SIG-M5 treated with dmso at 0.1 percent for 504 hours (cell line): ENCODE measurements around the gene TADA1.
A peak's percentile ranks its signal among the peaks of the same experiment; 100 is the strongest.
"Not testable (repeated sequence)": the region's sequence is repeated elsewhere in the genome, so short reads cannot be mapped to it uniquely, and the experiment has no call there.

Source experiments
- DNase-seq: peaks from one replicate; lab custom pipeline; 2025; ENCODE audit not compliant: unreplicated experiment; lab: John Stamatoyannopoulos, UW

The TADA1 gene

DNA sequence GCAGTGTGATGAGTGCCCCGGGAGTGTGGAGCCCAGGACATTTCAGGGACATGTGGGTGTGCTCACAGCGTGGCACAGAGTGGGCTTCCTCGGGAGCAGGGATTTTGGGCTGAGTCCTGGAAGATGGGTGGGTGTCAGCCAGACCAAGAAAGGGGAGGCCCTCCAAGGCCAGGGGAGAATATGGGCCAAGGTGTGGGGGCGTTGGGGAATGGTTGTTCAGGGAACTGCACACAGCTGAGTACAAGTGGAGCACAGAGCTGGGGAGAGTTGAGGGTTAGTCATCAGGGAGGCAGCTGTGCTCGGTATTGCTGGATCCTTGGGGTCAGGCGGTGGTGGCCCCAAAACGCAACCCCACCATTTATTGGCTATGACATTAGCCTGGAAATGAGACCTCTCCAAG, 31.3 kb downstream of the TADA1 start:
- no peak for DNase-seq

DNA sequence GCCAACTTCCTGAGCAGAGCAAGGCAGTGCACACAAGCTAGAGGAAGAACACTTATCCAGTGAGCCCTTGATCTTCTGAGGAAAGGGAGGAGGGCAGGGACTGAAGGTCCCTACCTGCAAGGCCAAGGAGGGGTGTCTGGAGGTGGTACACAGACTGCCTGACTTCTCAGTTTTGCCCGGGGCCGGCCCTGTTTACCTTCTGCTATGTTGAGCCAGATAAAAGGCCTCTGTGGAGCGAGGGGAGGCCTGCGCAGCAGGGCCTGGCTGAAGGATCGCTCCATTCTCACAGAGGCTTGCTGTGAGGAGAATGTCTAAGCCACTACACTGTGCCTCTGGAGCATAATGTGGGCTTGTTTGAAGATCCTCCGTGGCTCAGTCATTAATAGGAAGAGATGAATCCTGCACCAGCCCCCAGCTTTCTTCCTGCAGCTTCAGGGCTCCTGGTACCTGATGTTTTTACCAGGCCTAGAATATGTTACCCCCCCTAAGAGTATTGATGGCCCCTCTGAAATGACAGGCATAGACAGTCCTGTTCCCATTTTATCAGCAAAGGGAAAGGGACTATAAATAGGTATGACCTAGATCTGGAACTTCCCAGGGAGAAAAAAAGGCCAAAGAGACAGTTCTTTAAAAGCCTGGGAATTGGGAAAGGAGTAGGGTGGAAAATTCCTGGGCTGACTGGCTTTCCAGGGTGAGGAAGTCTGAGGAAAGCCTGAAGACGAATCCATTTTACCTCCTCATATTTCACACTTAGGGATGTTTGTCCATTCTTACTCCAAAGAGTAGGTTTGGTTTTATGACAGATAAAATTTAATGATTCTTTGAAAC, 32.1 kb downstream of the TADA1 start:
- no peak for DNase-seq

DNA sequence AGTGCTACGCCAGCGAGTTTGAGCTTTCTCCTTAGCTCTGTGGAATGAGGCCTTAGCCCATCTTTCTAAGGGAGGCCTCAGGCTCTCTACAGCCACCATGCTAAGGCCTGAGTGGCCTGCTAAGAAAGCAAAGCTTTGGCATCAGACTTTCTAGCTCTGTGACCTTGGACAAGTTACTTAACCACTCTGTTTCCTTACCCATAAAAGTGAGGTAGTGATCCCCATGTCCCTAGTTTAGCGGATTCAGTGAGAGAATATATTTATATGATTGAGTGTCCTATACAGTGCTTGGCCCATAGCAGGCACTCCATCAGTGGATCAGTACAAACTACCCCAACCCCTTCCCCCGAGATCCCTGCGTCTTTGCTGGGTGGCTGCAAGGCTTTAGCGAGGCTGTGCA, 32.7 kb downstream of the TADA1 start:
- no peak for DNase-seq

DNA sequence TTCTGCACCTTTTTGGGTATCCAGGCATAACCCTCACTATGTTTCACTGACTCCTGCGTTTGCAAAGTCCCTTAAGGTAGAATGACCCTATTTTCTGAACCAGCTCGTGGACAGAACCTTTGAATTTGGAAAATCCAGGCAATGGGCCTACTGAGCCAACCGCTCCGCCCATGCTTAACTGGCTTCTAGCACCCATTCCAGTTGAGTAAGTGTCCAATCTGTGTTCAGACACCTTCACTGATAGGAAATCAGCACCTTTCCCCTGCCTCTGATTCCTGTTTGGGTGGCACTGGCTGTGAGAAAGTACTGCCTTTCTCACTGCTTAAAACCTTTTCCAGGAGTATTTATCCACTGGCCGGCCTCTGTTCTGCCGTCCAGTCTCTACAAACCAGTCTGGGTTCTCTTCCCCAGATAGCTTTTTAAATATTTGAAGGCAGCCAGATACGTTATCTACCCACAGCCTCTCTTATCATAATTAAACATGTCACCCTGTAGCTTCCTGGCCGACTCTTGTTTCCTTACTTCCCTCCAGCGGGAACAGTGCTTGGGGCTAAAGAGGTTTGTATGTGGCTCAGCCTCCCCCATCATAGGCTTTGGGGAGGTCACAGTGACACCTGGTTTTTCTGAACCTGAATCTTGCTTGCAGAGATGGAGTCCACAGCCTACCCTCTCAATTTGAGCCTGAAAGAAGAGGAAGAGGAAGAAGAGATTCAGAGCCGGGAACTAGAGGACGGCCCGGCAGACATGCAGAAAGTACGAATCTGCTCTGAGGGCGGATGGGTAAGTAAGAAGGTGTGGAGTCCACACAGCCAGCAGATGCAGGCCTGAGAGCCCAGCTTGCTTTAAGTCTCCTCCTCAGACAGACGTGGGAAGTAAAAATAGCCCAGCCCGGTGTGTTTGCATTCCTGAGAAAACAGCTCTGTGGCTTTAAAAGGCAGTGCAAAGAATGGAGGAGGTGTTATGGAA, 35.5 kb downstream of the TADA1 start:
- DNase-seq: peak; percentile 78

DNA sequence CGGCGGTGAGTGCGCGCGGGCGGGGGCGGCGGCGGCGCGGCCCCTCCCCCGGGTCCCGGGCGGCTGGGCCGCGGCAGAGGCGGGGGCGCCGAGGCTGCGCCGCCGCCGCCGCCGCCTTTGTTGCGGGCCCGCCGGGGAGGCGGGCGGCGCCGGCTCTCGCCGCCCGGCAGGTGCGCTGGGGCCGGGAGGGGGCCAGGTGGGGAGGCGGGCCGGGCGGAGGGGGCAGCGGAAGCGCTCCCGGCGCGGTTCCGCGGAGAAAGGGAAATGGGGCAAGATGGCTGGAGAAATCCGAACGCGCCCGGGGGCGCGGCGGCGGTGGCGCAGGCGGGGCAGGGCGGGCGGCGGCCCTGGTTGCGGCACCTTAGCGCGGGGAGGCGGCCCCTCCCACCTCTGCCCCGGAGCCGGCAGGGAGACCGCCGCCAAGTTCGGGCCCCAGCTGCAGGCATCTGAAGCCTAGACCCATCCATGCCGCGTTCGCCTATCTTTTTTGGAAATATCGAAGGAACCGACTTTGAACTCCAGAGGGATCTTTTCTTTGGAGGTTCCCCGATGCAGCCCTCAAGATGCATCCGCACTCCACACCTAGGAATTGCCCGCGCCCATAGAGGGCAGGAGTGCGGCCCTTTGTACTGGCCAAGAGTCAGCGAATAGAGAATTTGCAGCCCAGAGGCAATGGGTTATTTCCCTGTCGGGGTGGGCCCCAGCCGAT, 36.3 kb downstream of the TADA1 start:
- DNase-seq: peak; percentile 47

DNA sequence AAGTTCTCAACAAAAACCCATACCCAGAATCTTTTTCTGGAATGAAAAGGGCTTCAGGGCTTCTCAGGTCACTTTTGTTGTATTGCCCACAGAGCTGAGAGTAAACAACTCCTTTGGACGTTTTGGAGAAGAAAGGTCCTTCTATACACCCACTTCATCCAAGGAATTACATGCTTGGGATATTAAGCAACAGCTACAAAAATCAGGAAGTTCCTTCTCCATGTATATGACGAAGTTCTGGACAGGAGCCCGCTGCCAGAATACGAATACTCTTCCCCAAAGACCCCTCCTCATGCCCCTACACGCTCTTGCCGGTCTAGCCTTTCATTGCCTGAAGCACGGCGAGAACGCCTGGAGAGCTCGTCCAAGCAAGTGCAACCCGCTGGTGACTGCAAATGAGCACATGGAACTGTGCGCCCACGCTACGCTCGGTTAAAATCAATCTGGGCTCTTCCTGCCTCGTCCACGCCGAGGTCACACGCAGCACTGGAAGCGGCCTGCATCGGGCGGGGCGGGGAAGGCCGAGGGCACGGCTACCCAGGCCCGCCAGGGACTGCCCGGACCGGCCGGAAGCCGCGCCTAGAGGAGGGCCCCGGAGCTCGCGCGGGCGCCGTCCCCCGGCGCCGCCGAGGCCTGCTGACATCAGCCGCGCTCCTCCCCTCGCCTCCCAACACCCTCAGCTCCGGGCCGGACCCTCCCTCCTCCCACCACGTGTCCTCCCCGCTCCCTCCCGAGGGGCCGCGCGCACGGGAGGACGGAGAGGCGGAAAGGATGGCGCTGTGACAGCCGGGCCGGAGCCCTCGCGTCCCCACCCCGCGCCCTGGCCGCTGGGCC, 37.1 kb downstream of the TADA1 start, which contains the start of gene POGK:
Gene POGK (plus strand): TSS at position 710 of the 834 bp plus-strand sequence. CDS start 1,482 bp downstream, outside the sequence.
- DNase-seq: peak; percentile 91

DNA sequence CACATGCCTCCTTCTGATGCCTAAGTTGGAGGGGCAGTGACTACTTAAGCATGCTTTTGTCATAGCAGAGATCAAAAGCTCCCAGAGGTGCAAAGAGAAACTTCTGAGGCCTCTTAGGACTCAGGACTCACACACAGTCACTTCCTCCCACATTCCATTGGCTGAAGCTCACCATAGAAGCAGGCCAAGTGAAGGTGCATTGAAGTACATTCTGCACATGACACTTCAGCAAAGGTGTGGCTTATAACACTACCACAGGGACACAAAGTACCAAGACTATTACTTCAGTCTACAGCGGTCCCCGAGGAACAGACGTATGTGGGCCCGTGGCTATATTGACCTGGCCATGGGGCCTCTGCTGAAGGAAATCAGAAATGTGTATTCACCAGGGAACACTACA, 39.3 kb downstream of the TADA1 start:
- no peak for DNase-seq

DNA sequence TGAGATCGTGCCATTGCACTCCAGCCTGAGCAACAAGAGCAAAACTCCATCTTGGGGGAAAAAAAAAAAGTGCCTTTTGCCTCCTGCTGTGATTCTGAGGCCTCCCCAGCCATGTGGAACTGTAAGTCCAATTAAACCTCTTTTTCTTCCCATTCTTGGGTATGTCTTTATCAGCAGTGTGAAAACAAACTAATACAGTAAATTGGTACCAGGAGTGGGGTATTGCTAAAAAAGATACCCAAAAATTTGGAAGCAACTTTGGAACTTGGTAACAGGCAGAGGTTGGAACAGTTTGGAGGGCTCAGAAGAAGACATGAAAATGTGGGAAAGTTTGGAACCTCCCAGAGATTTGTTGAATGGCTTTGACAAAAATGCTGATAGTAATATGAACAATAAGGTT, 46.3 kb downstream of the TADA1 start:
- DNase-seq: not testable (repeated sequence)

DNA sequence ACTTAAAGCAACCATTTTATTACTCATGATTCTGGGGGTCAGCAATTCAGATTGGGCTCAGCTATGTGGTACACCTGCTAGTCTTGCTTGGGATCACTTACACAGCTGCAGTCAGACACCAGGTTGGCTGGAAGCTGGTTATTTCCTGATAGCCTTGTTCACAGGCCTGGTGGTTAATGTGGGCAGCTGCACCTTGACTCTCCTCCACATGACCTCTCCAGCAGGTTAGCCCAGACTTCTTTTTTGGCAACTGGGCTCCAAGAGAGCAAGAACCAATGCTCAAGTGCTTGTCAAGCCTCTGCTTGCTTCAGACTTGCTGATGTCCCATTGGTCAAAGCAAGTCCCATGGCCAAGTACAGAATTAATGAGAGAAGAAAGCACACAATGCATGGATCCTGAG, 48.6 kb downstream of the TADA1 start:
- no peak for DNase-seq

DNA sequence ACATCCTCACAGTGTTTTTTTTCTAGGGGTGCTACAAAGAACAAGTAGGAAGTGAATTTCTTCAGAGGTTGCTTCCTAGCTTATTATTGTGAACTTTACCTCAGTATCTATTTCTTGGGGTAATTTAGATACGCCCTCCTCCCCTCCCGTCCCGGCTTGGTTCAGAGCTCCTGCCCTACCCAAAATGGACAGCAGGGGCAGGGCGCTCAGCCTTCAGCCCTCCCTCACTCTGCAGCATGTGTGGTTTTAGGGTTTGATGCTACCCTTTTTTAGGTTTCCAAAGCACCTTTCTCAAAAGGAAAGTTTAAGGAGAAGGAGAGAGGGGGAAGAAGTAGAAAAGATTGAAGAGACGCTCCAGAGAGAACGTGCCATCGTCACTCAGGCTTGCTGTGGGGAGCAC, 53.7 kb downstream of the TADA1 start:
- DNase-seq: no peak

DNA sequence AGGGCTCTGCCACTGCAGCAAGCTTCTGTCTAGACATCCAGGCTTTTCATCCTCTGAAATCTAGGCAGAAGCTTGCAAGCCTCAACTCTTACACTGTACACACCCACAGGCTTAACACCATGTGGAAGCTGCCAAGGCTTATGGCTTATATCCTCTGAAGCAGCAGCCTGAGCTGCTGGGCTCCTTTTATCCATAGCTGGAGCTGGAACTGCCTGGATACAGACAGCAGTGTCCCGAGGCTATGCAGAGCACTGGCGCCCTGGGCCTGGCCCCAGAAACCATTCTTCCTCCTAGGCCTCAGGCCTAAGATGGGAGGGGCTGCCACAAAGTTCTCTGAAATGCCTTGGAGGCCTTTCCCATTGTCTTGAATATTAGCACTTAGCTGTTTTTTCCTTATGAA, 56.1 kb downstream of the TADA1 start:
- DNase-seq: no peak

DNA sequence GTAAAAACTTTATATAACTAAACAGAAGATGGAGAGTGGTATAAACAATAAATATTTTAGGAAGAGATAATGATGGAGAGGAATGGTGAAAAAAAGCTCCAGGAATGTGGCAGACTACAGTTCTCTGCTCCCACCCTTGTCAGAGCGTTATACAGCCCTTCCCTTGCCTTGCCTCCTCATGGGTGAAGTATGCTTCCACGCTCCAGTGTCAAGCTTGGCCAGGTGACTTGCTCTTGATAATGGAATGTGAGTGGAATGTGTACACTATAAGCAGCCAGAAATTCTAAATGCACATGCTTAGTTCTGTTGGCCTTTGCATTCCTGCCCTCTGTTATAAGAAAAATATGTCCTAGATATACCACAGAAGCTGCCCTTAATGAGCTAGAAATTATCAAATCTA, 61.5 kb downstream of the TADA1 start:
- no peak for DNase-seq

DNA sequence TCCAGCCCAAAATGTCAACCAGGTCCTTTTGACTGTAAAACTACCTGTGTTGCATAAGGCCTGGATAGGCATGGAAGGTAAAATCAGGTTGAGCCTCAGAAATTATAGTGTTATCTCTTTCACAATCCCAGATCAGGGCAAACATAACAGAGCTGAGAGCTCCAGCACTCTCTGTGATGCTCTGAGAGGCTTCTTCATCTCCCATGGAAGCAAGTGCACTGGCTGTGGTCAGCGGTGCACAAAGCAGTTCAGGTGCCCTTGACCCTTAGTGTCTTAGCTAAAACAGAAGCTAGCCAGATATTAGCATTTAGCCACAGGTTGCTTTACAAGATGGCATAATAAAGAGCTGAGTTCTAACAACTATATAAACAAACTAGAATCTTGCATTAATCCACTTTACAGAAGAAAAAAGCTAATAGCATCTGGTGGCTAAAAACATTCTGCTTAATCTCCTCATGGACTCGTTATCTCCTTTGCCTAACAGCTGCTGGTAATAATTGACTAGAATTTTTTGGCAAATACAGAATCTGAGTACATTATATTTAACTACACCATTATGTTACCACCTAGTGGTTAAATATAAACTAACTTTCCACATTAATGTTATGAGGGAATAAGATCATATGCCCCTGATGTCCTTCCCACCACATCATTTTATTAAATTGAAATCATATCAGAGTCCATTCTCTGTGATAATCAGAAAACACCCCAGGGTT, 62.4 kb downstream of the TADA1 start:
- no peak for DNase-seq

DNA sequence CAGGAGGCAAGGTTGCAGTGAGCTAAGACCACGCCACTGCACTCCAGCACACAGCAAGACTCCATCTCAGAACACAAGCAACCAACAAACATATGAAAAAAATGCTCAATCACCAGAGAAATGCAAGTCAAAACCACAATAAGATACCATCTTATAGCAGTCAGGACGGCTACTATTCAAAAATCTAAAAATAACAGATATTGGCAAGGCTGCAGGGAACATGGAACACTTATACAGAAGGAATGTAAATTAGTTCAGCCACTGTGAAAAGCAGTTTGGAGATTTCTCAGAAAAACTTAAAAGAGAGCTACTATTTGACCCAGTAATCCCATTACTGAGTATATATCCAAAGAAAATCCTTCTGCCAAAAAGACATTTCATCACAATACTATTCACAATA, 64.4 kb downstream of the TADA1 start:
- no peak for DNase-seq

DNA sequence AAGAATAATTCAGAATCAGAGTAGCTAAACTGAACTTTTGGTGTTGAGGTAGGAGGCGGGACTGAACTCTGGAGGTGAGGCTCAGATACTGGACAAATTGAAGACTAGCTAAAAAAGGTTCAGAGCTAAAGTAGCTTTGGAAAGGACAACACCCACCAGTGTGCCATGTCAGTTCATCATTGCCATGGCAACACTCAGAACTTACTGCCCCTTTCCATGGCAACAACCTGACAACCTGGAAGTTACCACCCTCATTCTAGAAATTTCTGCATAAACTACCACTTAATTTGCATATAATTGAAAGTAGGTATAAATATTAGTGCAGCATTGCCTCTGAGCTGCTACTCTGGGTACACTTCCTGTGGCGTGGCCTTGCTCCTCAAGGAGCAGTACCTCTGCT, 67.1 kb downstream of the TADA1 start:
- DNase-seq: no peak
